GM19351 (cell line): ENCODE measurements around the gene ELMO1.

ENCODE experiments used
- ATAC-seq: cut with Tn5 transposase; IDR thresholded peaks from one replicate; pipeline ENCODE4 v1.9.1; 2021; ENCODE audit warnings: mild to moderate bottlenecking, moderate library complexity; ENCODE audit not compliant: unreplicated experiment

Gene ELMO1

GRCh38 chr7:36865019-36865418 is 583.6 kb downstream of the ELMO1 start:
- no peak for ATAC-seq

- ATAC-seq: no peak
Measured at GRCh38 chr7:36863901-36864701, 584.6 kb downstream of the ELMO1 start.

- no peak for ATAC-seq
Measured at GRCh38 chr7:36862771-36863261, 585.8 kb downstream of the ELMO1 start.

GRCh38 chr7:36861656-36862055 is 587.0 kb downstream of the ELMO1 start:
- ATAC-seq: no peak

- ATAC-seq: no peak
Measured at GRCh38 chr7:36860681-36861080, 588.0 kb downstream of the ELMO1 start.

- no peak for ATAC-seq
Measured at GRCh38 chr7:36855330-36855729, 593.3 kb downstream of the ELMO1 start.

- ATAC-seq: no peak
Measured at GRCh38 chr7:36854652-36855051, 594.0 kb downstream of the ELMO1 start.

GRCh38 chr7:36852931-36853330 is 595.7 kb downstream of the ELMO1 start:
- ATAC-seq: no peak

- ATAC-seq: no peak
Measured at GRCh38 chr7:36852017-36852416, 596.6 kb downstream of the ELMO1 start.

- ATAC-seq: no peak
Measured at GRCh38 chr7:36851382-36851781, 597.3 kb downstream of the ELMO1 start.

- no peak for ATAC-seq
Measured at GRCh38 chr7:36847946-36848345, 600.7 kb downstream of the ELMO1 start.

- ATAC-seq: no peak
Measured at GRCh38 chr7:36844374-36844773, 604.3 kb downstream of the ELMO1 start.

- no peak for ATAC-seq
Measured at GRCh38 chr7:36840904-36841303, 607.8 kb downstream of the ELMO1 start.

GRCh38 chr7:36838616-36839225 is 609.9 kb downstream of the ELMO1 start:
- ATAC-seq: no peak

GRCh38 chr7:36831049-36831448 is 617.6 kb downstream of the ELMO1 start:
- no peak for ATAC-seq

GRCh38 chr7:36827726-36828703 is 620.6 kb downstream of the ELMO1 start:
- ATAC-seq: no peak

GRCh38 chr7:36825501-36825900 is 623.2 kb downstream of the ELMO1 start:
- ATAC-seq: no peak

- ATAC-seq: no peak
Measured at GRCh38 chr7:36823353-36823752, 625.3 kb downstream of the ELMO1 start.

GRCh38 chr7:36821617-36822016 is 627.0 kb downstream of the ELMO1 start:
- ATAC-seq: no peak

- ATAC-seq: no peak
Measured at GRCh38 chr7:36820527-36821170, 628.0 kb downstream of the ELMO1 start.

GRCh38 chr7:36819639-36820038 is 629.0 kb downstream of the ELMO1 start:
- ATAC-seq: no peak
